Breast epithelium (tissue), 3 donors: ENCODE measurements around the gene FHAD1.

Source experiments
- POLR2AphosphoS5 ChIP-seq, 3 donors: sonication (generic); formaldehyde crosslinking; IDR thresholded peaks; one replicate each; pipeline ENCODE4 v1.6.1; 2017; ENCODE audit warnings: antibody characterized with exemption in 3 of 3
- TF ChIP-seq, protein P1 (sequence below), 3 donors: fragments of 450-650 bp; IDR thresholded peaks; one replicate each; pipeline ENCODE4 v1.5.1; 2016 to 2017; ENCODE audit warnings: antibody characterized with exemption in 3 of 3, mild to moderate bottlenecking in 3 of 3, moderate library complexity in 3 of 3

GRCh38 chr1:15407580-15407979, 160.6 kb downstream of the FHAD1 start:
- TF ChIP-seq, protein P1, sequence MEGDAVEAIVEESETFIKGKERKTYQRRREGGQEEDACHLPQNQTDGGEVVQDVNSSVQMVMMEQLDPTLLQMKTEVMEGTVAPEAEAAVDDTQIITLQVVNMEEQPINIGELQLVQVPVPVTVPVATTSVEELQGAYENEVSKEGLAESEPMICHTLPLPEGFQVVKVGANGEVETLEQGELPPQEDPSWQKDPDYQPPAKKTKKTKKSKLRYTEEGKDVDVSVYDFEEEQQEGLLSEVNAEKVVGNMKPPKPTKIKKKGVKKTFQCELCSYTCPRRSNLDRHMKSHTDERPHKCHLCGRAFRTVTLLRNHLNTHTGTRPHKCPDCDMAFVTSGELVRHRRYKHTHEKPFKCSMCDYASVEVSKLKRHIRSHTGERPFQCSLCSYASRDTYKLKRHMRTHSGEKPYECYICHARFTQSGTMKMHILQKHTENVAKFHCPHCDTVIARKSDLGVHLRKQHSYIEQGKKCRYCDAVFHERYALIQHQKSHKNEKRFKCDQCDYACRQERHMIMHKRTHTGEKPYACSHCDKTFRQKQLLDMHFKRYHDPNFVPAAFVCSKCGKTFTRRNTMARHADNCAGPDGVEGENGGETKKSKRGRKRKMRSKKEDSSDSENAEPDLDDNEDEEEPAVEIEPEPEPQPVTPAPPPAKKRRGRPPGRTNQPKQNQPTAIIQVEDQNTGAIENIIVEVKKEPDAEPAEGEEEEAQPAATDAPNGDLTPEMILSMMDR (IDR thresholded peaks at IDR 0.05): no peak
- TF ChIP-seq POLR2AphosphoS5 (IDR thresholded peaks at IDR 0.05): no peak
